ENCODE measurements around the gene PKP4.
A peak's percentile ranks its signal among the peaks of the same experiment; 100 is the strongest.

PKP4 gene

GRCh38 chr2:158603205-158603604 is 146.5 kb downstream of the PKP4 start:
- H3K4me1 ChIP-seq (ENCODE audit: insufficient read depth, poor library complexity, severe bottlenecking), result peaks cover 30% of the 10 kb centered on the region
- ATAC-seq (ENCODE audit: low read depth), result no peak
- DNase-seq (ENCODE audit: low spot score), result no peak
- H3K36me3 ChIP-seq (ENCODE audit: low read depth), result peaks cover 12% of the 10 kb centered on the region; the same call in 1 of the 2 replicates
- no peak overlapping the region for H3K4me3 ChIP-seq (ENCODE audit: severe bottlenecking)
- no peak overlapping the region for H3K27ac ChIP-seq (ENCODE audit: poor library complexity, severe bottlenecking)
- no peaks in the 10 kb centered on the region for H3K27me3 ChIP-seq (ENCODE audit: insufficient read depth, poor library complexity, severe bottlenecking)
- TF ChIP-seq CTCF (IDR thresholded peaks at IDR 0.05; ENCODE audit: poor library complexity, severe bottlenecking), result no peak
- H3K9me3 ChIP-seq (ENCODE audit: severe bottlenecking), result no peaks in the 10 kb centered on the region

GRCh38 chr2:158603986-158604385 is 147.2 kb downstream of the PKP4 start:
- H3K27ac ChIP-seq (ENCODE audit: poor library complexity, severe bottlenecking), result no peak overlapping the region
- no peaks in the 10 kb centered on the region for H3K27me3 ChIP-seq (ENCODE audit: insufficient read depth, poor library complexity, severe bottlenecking)
- H3K9me3 ChIP-seq (ENCODE audit: severe bottlenecking), result no peaks in the 10 kb centered on the region
- H3K4me1 ChIP-seq (ENCODE audit: insufficient read depth, poor library complexity, severe bottlenecking), result peaks cover 27% of the 10 kb centered on the region
- TF ChIP-seq CTCF (IDR thresholded peaks at IDR 0.05; ENCODE audit: poor library complexity, severe bottlenecking), result no peak
- no peak for ATAC-seq (ENCODE audit: low read depth)
- peaks cover 12% of the 10 kb centered on the region; the same call in 1 of the 2 replicates for H3K36me3 ChIP-seq (ENCODE audit: low read depth)
- DNase-seq (ENCODE audit: low spot score), result no peak
- no peak overlapping the region for H3K4me3 ChIP-seq (ENCODE audit: severe bottlenecking)

GRCh38 chr2:158610059-158610458 is 153.3 kb downstream of the PKP4 start:
- Histone ChIP-seq H3K9me3 (ENCODE audit: severe bottlenecking) (no peaks in the 10 kb centered on the region), H3K4me3 (ENCODE audit: severe bottlenecking) (no peak overlapping the region), H3K27me3 (ENCODE audit: insufficient read depth, poor library complexity, severe bottlenecking) (no peaks in the 10 kb centered on the region), H3K36me3 (ENCODE audit: low read depth) (0 out of 2 replicates have a peak, but pooled peaks cover 5% of the 10 kb centered on the region), H3K27ac (ENCODE audit: poor library complexity, severe bottlenecking) (no peak overlapping the region), H3K4me1 (ENCODE audit: insufficient read depth, poor library complexity, severe bottlenecking) (no peaks in the 10 kb centered on the region)
- no peak for TF ChIP-seq CTCF (IDR thresholded peaks at IDR 0.05; ENCODE audit: poor library complexity, severe bottlenecking)
- no peak for ATAC-seq (ENCODE audit: low read depth)
- DNase-seq (ENCODE audit: low spot score), result no peak

GRCh38 chr2:158616480-158617000 is 159.8 kb downstream of the PKP4 start:
- Histone ChIP-seq H3K4me3 (ENCODE audit: severe bottlenecking) (no peak overlapping the region), H3K27me3 (ENCODE audit: insufficient read depth, poor library complexity, severe bottlenecking) (no peaks in the 10 kb centered on the region), H3K4me1 (ENCODE audit: insufficient read depth, poor library complexity, severe bottlenecking) (peaks cover 7% of the 10 kb centered on the region), H3K27ac (ENCODE audit: poor library complexity, severe bottlenecking) (no peak overlapping the region), H3K9me3 (ENCODE audit: severe bottlenecking) (no peaks in the 10 kb centered on the region), H3K36me3 (ENCODE audit: low read depth) (peaks cover 7% of the 10 kb centered on the region)
- DNase-seq (ENCODE audit: low spot score) (no peak), ATAC-seq (ENCODE audit: low read depth) (no peak)
- no peak for TF ChIP-seq CTCF (IDR thresholded peaks at IDR 0.05; ENCODE audit: poor library complexity, severe bottlenecking)

GRCh38 chr2:158618891-158619490 is 162.2 kb downstream of the PKP4 start:
- Histone ChIP-seq H3K27me3 (ENCODE audit: insufficient read depth, poor library complexity, severe bottlenecking) (no peaks in the 10 kb centered on the region), H3K9me3 (ENCODE audit: severe bottlenecking) (no peaks in the 10 kb centered on the region), H3K27ac (ENCODE audit: poor library complexity, severe bottlenecking) (peak overlapping the region; percentile 22), H3K36me3 (ENCODE audit: low read depth) (peaks cover 25% of the 10 kb centered on the region), H3K4me1 (ENCODE audit: insufficient read depth, poor library complexity, severe bottlenecking) (peaks cover 7% of the 10 kb centered on the region), H3K4me3 (ENCODE audit: severe bottlenecking) (no peak overlapping the region)
- no peak for DNase-seq (ENCODE audit: low spot score)
- TF ChIP-seq CTCF (IDR thresholded peaks at IDR 0.05; ENCODE audit: poor library complexity, severe bottlenecking), result no peak
- peak; percentile 54; the same call in 1 of the 3 replicates for ATAC-seq (ENCODE audit: low read depth)

Measured in RWPE2 (cell line).